ENCODE results near the gene DPP6. TPM values are rescaled to one million over a fixed set of nuclear protein-coding genes. Genes with fewer than 3 reads are reported as not detected.

DPP6 gene
- total RNA-seq, 2 donors from 2014 or later: 0.05 to 38.7 TPM

DNA sequence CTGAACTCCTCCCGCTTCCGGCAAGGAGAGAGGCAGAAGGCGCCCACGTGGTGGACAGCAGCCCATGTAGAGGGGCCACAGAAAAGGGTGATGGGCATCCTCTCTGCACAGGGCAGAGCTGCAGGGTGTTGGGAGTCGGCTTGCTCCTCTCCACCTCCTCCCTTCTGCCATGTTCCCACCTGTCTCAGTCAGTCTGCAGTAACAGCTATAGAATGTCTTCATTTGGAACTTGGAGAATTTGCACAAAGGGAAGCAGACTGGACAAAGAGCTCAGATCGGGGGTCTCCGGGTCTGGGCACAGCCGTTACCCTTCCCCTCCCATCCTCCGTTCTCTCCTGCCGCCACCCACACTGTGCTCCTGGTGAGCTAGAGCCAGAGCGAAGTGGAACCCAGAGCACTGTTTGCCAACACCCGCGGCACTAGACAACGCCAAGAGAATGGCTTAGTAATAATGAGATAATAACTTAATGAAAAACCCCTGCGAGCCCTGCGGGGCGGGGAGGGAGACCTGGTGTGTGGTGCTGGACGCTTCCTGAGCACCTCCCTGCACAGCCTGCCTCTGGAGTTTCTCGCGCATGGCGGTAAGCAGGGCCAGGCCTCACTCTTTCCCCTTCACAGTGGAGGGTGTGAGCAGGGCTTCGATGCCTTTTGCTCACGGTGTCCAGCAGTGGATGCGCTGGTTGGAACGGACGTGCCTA lies 696.0 kb downstream of the DPP6 start:
- Histone ChIP-seq H3K36me3 (no peaks in the 10 kb centered on the region), H3K27me3 (replicated peaks; ENCODE audit: insufficient read depth) (no peaks in the 10 kb centered on the region), H3K27ac (no peak overlapping the region), H3K9me3 (no peaks in the 10 kb centered on the region), H3K4me3 (no peak overlapping the region), H3K4me1 (replicated peaks) (no peaks in the 10 kb centered on the region)
- intact Hi-C loops (cut with DNase I): no loop called here
- no peak for DNase-seq (ENCODE audit: low spot score)
- TF ChIP-seq, protein P1, sequence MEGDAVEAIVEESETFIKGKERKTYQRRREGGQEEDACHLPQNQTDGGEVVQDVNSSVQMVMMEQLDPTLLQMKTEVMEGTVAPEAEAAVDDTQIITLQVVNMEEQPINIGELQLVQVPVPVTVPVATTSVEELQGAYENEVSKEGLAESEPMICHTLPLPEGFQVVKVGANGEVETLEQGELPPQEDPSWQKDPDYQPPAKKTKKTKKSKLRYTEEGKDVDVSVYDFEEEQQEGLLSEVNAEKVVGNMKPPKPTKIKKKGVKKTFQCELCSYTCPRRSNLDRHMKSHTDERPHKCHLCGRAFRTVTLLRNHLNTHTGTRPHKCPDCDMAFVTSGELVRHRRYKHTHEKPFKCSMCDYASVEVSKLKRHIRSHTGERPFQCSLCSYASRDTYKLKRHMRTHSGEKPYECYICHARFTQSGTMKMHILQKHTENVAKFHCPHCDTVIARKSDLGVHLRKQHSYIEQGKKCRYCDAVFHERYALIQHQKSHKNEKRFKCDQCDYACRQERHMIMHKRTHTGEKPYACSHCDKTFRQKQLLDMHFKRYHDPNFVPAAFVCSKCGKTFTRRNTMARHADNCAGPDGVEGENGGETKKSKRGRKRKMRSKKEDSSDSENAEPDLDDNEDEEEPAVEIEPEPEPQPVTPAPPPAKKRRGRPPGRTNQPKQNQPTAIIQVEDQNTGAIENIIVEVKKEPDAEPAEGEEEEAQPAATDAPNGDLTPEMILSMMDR (IDR thresholded peaks at IDR 0.05): no peak
- TF ChIP-seq POLR2AphosphoS5 (IDR thresholded peaks at IDR 0.05) (no peak), POLR2A (IDR thresholded peaks at IDR 0.05) (no peak)
- 93% methylated on average over 26 of the region's 26 CpGs for WGBS

DNA sequence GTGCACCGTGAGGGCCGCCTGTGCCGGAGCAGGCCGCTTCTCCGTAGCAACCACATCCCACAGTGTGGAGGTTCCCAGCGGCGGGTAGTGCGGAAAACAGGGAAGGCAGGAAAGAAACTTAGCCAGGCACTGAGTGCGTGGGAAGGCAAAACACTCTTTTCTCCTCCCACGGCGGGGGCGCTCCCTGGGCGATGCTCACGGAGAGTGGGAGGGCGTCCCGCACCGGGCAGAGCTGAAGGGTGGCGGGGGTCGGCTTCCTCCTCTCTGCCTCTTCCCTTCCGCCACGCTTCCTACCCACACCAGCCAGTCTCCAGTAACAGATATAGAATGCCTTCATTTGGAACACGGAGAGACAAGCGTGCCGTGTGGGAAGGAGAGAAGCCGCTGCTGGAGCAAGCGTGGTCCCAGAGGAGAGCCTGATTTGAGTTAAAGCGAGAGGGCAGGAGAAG lies 698.2 kb downstream of the DPP6 start:
- no peak for DNase-seq (ENCODE audit: low spot score)
- Histone ChIP-seq H3K4me1 (replicated peaks) (no peaks in the 10 kb centered on the region), H3K27ac (no peak overlapping the region), H3K9me3 (no peaks in the 10 kb centered on the region), H3K4me3 (no peak overlapping the region), H3K36me3 (no peaks in the 10 kb centered on the region), H3K27me3 (replicated peaks; ENCODE audit: insufficient read depth) (no peaks in the 10 kb centered on the region)
- TF ChIP-seq POLR2AphosphoS5 (IDR thresholded peaks at IDR 0.05): no peak
- TF ChIP-seq, protein P1 (IDR thresholded peaks at IDR 0.05): no peak
- TF ChIP-seq POLR2A (IDR thresholded peaks at IDR 0.05): no peak
- intact Hi-C loops (cut with DNase I): no loop called here
- 93% methylated on average over 27 of the region's 27 CpGs for WGBS

DNA sequence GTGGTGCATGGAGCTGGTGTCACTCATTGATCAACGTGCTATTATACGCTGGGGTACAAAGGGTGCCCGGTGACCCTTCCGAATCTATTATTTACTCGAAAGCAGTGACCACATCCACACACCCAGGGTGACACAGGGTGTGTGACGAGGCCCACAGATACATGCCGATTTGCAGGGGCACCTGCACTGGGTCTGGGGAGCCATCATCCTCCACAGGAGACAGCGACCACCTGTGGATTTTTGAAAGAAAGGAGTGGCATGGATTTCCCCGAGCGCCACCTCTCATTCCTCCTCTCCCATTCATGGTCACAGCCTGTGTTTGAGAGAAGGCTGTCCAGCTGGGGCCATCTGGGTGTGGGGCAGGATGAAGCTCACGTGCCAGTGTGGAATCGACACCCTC lies 701.0 kb downstream of the DPP6 start:
- DNase-seq (ENCODE audit: low spot score): no peak
- Histone ChIP-seq H3K4me1 (replicated peaks) (no peaks in the 10 kb centered on the region), H3K9me3 (no peaks in the 10 kb centered on the region), H3K4me3 (no peak overlapping the region), H3K27me3 (replicated peaks; ENCODE audit: insufficient read depth) (no peaks in the 10 kb centered on the region), H3K36me3 (no peaks in the 10 kb centered on the region), H3K27ac (no peak overlapping the region)
- TF ChIP-seq POLR2A (IDR thresholded peaks at IDR 0.05): no peak
- TF ChIP-seq, protein P1 (IDR thresholded peaks at IDR 0.05): no peak
- TF ChIP-seq POLR2AphosphoS5 (IDR thresholded peaks at IDR 0.05): no peak
- intact Hi-C loops (cut with DNase I): no loop called here
- 93% methylated on average over 12 of the region's 12 CpGs for WGBS

DNA sequence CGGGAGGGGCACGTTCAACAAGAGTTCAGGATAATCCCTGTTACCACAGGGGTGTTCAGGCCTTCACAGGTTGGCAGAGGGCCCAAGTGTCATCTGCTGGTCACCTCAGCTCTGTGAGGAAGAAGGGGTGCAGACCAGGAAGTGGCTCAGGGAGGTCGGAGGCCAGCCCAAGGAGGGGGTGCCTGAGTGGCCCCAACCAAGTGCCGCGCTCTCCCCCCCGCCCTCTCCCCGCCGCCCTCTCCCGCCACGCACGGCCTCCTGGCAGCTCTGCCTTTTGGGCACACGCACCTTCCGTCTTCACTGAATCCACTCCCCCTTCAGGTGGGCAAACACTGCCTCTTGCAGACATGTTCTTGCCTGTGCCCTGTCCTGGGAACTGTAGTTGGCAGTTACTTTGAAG lies 705.6 kb downstream of the DPP6 start:
- Histone ChIP-seq H3K36me3 (no peaks in the 10 kb centered on the region), H3K4me3 (no peak overlapping the region), H3K4me1 (replicated peaks) (no peaks in the 10 kb centered on the region), H3K27ac (peak overlapping the region in 1 of 2 donors; percentile 11), H3K9me3 (no peaks in the 10 kb centered on the region), H3K27me3 (replicated peaks; ENCODE audit: insufficient read depth) (no peaks in the 10 kb centered on the region)
- DNase-seq (ENCODE audit: low spot score): peak; percentile 12
- intact Hi-C loops (cut with DNase I): no loop called here
- 64% methylated on average over 13 of the region's 13 CpGs for WGBS
- TF ChIP-seq POLR2A (IDR thresholded peaks at IDR 0.05): no peak
- TF ChIP-seq, protein P1 (IDR thresholded peaks at IDR 0.05): no peak

DNA sequence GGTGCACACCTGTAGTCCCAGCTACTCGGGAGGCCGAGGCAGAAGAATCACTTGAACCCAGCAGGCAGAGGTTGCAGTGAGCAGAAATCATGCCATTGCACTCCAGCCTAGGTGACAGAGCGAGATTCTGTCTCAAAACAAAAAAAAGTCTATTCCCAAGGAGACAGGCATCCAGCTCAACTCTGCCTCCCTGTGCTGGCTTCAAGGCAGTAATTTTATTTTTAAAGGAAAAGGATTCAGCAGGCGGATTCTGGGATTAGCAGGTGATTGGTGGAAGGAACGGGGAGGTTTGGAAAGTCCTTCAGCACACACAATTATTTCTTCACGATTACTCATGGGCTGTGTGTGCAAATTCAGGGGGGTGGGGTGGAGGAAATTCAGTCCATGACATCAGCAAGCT lies 707.8 kb downstream of the DPP6 start:
- no peaks in the 10 kb centered on the region for H3K9me3 ChIP-seq
- intact Hi-C loops (cut with DNase I): no loop called here
- H3K27ac ChIP-seq: no peak overlapping the region
- no peaks in the 10 kb centered on the region for H3K36me3 ChIP-seq
- no peaks in the 10 kb centered on the region for H3K4me1 ChIP-seq (replicated peaks)
- no peak overlapping the region for H3K4me3 ChIP-seq
- H3K27me3 ChIP-seq (replicated peaks; ENCODE audit: insufficient read depth): no peaks in the 10 kb centered on the region
- WGBS: 87% methylated on average over 6 of the region's 6 CpGs
- TF ChIP-seq POLR2A (IDR thresholded peaks at IDR 0.05) (no peak), POLR2AphosphoS5 (IDR thresholded peaks at IDR 0.05) (no peak)
- TF ChIP-seq, protein P1 (IDR thresholded peaks at IDR 0.05): no peak
- DNase-seq (ENCODE audit: low spot score): no peak
